HL-60 (cell line): ENCODE results near the gene PIAS2.

Source experiments
- CTCF ChIP-seq: IDR thresholded peaks from one replicate; pipeline ENCODE4 v1.5.1; 2011; ENCODE audit warnings: low read length, control low read depth, inconsistent platforms; ENCODE audit not compliant: insufficient read depth
- GABPA ChIP-seq: IDR thresholded peaks from 2 replicates; pipeline ENCODE4 v1.6.1; 2012; ENCODE audit warnings: low read depth
- POLR2AphosphoS5 ChIP-seq: IDR thresholded peaks from 2 replicates; pipeline ENCODE4 v1.6.1; 2012; ENCODE audit warnings: low read depth

- TF ChIP-seq CTCF (no peak), POLR2AphosphoS5 (no peak), GABPA (no peak)
These were observed 22.8 kb upstream of the PIAS2 start for GRCh38 chr18:46939998-46940571.
